Thoracic aorta (tissue), 2 donors: ENCODE measurements around the gene PTPRN2. TPM values are rescaled to one million over a fixed set of nuclear protein-coding genes. Genes with fewer than 3 reads are reported as not detected.

Source experiments
- ATAC-seq: fragments of 150-250 bp; one replicate; pipeline ENCODE4 v1.8.0; 2017; ENCODE audit warnings: low read depth; ENCODE audit not compliant: insufficient number of reproducible peaks, low FRiP score
- DNase-seq: peaks from one replicate; pipeline ENCODE4 v3.0.0-alpha.2; 2020; ENCODE audit warnings: low spot score
- H3K27ac ChIP-seq, 2 donors: fragments of 200-600 bp; sonication (generic); 1 replicate in 1 of 2; 2 replicates in 1 of 2; pipeline ENCODE4 v1.5.1; 2016; ENCODE audit warnings: mild to moderate bottlenecking in 2 of 2, moderate library complexity in 2 of 2
- H3K27me3 ChIP-seq: fragments of 200-600 bp; sonication (generic); replicated peaks from 2 replicates; pipeline ENCODE4 v1.6.0; 2016; ENCODE audit warnings: mild to moderate bottlenecking; ENCODE audit not compliant: insufficient read depth
- H3K36me3 ChIP-seq: fragments of 200-600 bp; sonication (generic); one replicate; pipeline ENCODE4 v1.5.1; 2016
- H3K4me1 ChIP-seq, 2 donors: fragments of 200-600 bp; sonication (generic); 1 replicate in 1 of 2; 2 replicates in 1 of 2; pipeline versions ENCODE4 v1.5.1 to v1.6.0; 2016; ENCODE audit warnings: low read depth in 2 of 2, mild to moderate bottlenecking in 1 of 2; ENCODE audit not compliant: control insufficient read depth in 1 of 2
- H3K4me3 ChIP-seq: fragments of 200-600 bp; sonication (generic); 2 replicates; pipeline ENCODE4 v1.5.1; 2016; ENCODE audit warnings: mild to moderate bottlenecking
- H3K9me3 ChIP-seq: fragments of 200-600 bp; sonication (generic); 2 replicates; pipeline ENCODE4 v1.5.1; 2016
- total RNA-seq, 2 donors: library from RNA; depleted of rRNA; stranded (reverse); fragments of >200 nt; gene quantifications; one replicate each; pipeline versions ENCODE4 v1.1.0 to v1.2.3, GENCODE V29; 2016
- TF ChIP-seq, protein P1 (sequence below): fragments of 200-600 bp; sonication (generic); IDR thresholded peaks from one replicate; pipeline ENCODE4 v1.5.1; 2019; ENCODE audit warnings: antibody characterized with exemption

PTPRN2 gene
- total RNA-seq, 2 donors from 2014 or later, result 2.2 to 3.1 TPM

DNA sequence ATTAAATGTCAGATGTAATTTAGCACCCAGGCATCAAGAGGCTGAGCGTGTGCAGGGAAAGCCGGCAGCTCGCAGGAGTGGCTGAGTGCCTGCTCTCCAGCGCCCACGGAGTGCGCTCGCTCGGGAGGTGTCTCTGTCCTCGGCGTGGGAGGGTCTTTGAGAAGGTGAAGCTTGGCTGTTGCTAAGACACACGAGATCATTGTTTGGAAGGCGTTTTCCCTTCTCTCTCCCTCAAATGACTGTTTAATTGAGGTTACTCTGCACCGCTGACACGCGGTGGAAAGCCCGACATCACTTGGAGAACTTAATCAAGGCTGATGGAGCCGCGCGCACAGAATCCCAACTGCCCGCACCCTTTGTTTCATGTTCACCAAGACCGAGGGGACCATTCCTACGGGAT, 836.2 kb downstream of the PTPRN2 start:
- ATAC-seq (no peak), DNase-seq (no peak)
- no peaks in the 10 kb centered on the region for H3K27me3 ChIP-seq
- H3K4me1 ChIP-seq, result no peaks in the 10 kb centered on the region
- TF ChIP-seq, protein P1, sequence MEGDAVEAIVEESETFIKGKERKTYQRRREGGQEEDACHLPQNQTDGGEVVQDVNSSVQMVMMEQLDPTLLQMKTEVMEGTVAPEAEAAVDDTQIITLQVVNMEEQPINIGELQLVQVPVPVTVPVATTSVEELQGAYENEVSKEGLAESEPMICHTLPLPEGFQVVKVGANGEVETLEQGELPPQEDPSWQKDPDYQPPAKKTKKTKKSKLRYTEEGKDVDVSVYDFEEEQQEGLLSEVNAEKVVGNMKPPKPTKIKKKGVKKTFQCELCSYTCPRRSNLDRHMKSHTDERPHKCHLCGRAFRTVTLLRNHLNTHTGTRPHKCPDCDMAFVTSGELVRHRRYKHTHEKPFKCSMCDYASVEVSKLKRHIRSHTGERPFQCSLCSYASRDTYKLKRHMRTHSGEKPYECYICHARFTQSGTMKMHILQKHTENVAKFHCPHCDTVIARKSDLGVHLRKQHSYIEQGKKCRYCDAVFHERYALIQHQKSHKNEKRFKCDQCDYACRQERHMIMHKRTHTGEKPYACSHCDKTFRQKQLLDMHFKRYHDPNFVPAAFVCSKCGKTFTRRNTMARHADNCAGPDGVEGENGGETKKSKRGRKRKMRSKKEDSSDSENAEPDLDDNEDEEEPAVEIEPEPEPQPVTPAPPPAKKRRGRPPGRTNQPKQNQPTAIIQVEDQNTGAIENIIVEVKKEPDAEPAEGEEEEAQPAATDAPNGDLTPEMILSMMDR, result no peak
- no peaks in the 10 kb centered on the region for H3K36me3 ChIP-seq
- no peaks in the 10 kb centered on the region for H3K9me3 ChIP-seq
- no peak overlapping the region for H3K4me3 ChIP-seq
- H3K27ac ChIP-seq, result no peak overlapping the region

DNA sequence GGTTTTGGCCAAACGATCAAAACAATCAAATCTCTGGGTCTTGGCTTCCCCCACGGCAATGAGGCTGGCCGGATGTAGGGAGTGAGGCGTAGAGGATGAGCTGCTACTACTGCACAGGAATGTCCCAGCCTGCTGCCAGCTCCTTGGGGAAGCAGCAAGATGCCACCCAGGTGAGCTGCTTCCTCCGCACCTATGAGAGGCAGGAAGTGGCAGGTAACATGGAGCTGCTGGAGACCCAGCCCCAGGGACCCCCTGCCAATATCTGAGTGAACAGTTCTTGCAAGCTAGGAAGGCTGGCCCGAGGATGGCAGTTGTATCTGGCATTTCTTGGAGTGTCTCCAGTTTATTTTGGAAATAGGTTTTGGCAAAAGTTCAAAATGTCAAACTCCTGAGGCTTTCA, 837.3 kb downstream of the PTPRN2 start:
- ATAC-seq, result no peak
- no peaks in the 10 kb centered on the region for H3K27me3 ChIP-seq
- no peak overlapping the region for H3K27ac ChIP-seq
- TF ChIP-seq, protein P1, result no peak
- no peak for DNase-seq
- H3K36me3 ChIP-seq, result no peaks in the 10 kb centered on the region
- no peak overlapping the region for H3K4me3 ChIP-seq
- no peaks in the 10 kb centered on the region for H3K9me3 ChIP-seq
- no peaks in the 10 kb centered on the region for H3K4me1 ChIP-seq

DNA sequence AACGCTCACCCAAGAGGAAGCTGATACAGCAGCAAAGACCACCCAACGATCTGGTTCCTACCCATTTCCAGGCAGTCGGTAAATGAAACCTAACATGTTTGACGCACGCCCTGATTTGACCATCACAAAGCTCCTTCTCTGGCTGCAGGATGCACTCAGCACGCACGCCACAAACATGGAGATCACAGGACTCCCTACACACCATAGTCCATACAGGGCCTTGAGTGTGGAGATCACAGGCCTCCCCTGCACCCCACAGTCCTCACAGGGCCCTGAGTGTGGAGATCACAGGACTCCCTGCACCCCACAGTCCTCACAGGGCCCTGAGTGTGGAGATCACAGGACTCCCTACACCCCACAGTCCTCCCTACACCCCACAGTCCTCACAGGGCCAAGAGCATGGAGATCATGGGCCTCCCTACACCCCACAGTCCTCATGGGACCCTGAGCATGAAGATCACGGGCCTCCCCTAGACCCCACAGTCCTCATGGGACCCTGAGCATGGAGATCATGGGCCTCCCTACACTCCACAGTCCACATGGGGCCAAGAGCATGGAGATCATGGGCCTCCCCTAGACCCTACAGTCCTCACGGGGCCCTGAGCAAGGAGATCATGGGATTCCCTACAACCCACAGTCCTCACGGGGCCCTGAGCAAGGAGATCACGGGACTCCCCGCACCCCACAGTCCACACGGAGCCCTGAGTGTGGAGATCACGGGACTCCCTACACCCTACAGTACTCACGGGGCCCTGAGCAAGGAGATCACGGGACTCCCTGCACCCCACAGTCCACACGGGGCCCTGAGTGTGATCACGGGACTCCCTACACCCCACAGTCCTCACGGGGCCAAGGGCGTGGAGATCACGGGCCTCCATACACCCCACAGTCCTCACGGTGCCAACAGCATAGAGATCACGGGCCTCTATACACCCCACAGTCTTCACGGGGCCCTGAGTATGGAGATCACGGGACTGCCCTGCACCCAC, 841.6 kb downstream of the PTPRN2 start:
- H3K27ac ChIP-seq, result no peak overlapping the region
- H3K9me3 ChIP-seq, result no peaks in the 10 kb centered on the region
- DNase-seq (no peak), ATAC-seq (no peak)
- H3K4me1 ChIP-seq, result no peaks in the 10 kb centered on the region
- no peaks in the 10 kb centered on the region for H3K36me3 ChIP-seq
- TF ChIP-seq, protein P1, result no peak
- no peak overlapping the region for H3K4me3 ChIP-seq
- H3K27me3 ChIP-seq, result no peaks in the 10 kb centered on the region

DNA sequence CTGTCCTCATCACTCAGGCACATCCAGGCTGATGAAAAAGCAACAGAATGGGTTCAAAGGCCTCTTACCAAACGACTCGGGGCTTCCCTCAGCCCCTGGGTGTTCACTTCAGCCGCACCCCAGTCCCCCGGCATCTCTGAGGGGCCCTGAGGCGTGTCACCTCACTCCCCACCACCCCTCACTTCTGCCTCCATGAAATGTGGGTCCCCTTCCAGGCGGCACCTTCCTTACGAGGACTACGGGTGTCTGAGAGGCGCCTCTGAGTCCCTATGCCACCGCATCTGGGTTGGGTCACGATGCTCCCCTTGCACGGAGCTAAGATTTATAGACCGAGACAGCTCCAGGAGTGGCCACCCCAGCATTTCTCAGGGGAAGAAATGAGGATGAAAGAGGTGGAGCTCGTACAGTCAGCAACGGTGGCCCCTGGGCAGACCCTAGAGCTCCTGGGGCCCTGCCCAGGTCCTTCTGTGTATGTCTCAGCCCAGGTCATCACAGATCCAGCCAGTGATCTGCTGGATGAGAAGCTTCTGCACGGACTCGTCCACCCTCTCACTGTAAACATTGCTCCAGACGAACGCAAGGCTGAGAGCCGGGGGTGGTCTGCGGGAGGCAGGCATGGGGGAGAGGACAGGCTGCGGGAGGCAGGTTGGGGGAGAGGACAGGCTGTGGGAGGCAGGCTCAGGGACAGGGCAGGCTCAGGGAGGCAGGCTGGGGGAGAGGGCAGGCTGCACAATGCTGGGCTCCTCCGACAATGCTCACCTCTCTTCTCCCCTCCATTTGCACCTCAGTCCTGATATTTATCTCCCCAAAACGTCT, 842.6 kb downstream of the PTPRN2 start:
- Histone ChIP-seq H3K9me3 (no peaks in the 10 kb centered on the region), H3K4me3 (no peak overlapping the region), H3K4me1 (no peaks in the 10 kb centered on the region), H3K36me3 (no peaks in the 10 kb centered on the region), H3K27me3 (no peaks in the 10 kb centered on the region), H3K27ac (no peak overlapping the region)
- TF ChIP-seq, protein P1, result no peak
- no peak for DNase-seq
- ATAC-seq, result no peak
